Hematopoietic multipotent progenitor cell (in vitro differentiated cells): ENCODE data around the gene FBXW8. TPM values are rescaled to one million over a fixed set of nuclear protein-coding genes. Genes with fewer than 3 reads are reported as not detected.
A peak's percentile ranks its signal among the peaks of the same experiment; 100 is the strongest.

ENCODE experiments used
- DNase-seq, 3 donors: peaks; one replicate each; pipeline ENCODE4 v3.0.0-alpha.2; 2011 to 2015; ENCODE audit warnings: low read depth in 2 of 3, low spot score in 2 of 3
- total RNA-seq: library from RNA; depleted of rRNA; stranded (reverse); fragments of >200 nt; gene quantifications from one replicate; pipeline ENCODE4 v1.2.3, GENCODE V29; 2012

Gene FBXW8
- total RNA-seq, 1 donor, result 18.9 TPM

GRCh38 chr12:116885491-116885890 lies 25.3 kb upstream of the FBXW8 start:
- peak in 2 of 3 donors; percentile 65 to 83 for DNase-seq

DNA sequence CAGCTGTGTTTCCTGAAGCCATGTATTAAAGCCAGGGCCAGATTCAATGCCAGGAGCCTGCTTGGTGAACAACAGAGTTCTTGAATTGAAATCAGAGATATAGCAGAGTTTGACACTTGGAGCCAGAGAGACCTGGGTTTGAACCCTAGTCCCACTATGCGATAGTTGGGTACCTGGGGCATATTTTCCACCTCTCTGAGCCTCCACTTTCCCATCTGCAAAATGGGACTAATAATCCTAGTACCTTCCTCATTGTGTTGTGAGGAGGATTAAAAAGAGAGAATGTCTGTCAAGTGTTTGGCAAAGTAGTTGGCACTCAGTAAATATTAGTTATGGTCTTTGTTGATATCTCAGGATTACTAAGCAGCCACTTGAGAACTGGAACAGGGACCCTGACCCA lies 23.5 kb upstream of the FBXW8 start:
- no peak for DNase-seq

- no peak for DNase-seq
Observed at GRCh38 chr12:116887897-116888296, 22.9 kb upstream of the FBXW8 start.

DNA sequence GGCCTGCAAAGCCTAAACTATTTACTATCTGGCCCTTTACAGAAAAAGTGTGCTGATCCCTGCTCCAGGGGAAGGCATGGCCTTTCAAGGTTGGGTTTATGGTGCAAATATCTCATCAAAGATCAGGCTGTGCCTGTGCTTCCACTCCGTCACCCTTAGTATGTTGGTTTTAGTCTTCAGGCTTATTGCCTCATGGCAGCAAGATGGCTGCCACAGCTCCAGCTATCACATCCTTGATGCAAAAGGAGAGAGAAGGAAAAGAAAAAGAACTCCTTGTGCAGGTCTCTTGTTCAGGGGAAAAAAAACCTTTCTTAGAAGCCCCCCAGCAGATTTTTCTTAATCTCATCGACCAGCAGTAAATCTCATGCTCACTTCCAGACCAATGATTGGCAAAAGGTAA lies 20.4 kb upstream of the FBXW8 start:
- DNase-seq, result no peak

GRCh38 chr12:116891019-116891418 lies 19.7 kb upstream of the FBXW8 start:
- no peak for DNase-seq

DNA sequence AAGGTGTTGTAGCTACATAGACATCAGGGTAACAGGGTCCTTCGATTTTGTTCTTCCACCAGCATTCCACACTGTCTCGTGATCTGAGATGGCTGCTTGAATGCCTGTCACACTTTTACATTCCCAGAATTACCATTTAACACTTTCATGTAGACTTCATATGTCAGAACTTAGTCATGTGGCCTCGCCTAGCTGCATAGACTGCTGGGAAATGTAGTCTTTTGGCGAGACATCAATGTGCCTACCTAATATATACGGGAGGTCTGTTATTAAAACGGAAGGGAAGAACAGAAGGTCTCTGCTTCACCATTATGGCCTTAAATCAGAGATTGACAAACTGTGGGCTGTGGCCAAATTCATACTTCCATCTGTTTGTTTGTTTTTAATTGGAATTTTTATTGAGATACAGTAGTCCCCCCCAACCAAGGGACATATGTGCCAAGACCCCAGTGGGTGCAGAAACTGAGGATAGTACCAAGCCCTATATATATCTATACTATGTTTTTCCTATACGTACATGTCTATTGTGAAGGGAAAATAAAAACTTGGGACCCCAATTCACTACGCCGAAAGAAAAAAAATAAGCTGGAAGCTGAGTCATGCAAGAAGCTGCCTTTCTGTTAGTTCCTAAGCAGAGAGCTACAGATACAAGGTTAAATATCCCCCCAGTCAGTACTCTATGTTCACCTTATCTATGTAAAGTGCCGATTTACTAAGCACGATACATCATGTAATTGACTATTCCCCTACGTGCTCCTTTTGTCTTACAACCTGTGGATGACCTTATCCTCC lies 18.2 kb upstream of the FBXW8 start:
- no peak for DNase-seq

- no peak for DNase-seq
Observed at GRCh38 chr12:116894913-116895312, 15.8 kb upstream of the FBXW8 start.

GRCh38 chr12:116896411-116896924 lies 14.3 kb upstream of the FBXW8 start:
- no peak for DNase-seq

DNA sequence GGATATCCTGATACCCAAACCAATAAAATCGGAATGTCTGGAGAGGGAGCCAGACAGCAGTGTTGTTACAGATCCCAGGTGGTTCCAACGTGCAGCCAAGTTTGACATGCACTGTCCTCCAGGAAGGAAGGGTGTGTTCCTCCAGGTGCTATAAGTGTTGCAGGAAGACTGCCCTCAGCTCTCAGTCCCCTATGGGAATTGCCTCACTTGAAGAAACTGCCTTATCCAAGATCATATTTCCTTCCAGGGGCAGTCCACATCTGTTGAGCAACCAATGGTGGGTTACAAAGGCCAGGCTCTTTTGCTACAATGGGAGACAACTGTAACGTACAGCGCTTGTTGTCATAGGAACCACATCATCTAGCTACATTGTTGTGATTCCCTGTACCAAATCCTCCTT lies 13.3 kb upstream of the FBXW8 start:
- DNase-seq, result no peak

GRCh38 chr12:116898669-116899068 lies 12.1 kb upstream of the FBXW8 start:
- no peak for DNase-seq

GRCh38 chr12:116901612-116902011 lies 9.1 kb upstream of the FBXW8 start:
- DNase-seq, result no peak

DNA sequence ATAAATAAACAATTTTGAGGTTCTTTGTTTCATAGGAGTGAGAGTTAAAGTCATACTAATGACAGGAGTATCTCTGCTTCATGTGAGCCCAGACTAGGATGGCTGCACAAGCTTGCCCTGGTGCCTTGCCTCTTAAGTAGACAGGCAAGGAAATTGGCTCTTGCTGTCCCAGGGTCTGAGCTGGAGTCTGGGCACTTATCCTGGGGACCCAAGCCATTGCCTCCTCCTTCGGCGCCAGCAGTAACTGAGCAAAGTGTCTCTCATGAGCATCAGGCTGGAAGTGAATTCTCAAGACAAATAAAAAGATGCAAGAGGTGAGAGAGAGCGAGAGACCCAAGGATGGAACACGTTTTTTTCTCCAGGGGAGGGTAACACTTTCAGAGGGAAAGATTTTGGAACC lies 6.9 kb upstream of the FBXW8 start:
- no peak for DNase-seq

DNA sequence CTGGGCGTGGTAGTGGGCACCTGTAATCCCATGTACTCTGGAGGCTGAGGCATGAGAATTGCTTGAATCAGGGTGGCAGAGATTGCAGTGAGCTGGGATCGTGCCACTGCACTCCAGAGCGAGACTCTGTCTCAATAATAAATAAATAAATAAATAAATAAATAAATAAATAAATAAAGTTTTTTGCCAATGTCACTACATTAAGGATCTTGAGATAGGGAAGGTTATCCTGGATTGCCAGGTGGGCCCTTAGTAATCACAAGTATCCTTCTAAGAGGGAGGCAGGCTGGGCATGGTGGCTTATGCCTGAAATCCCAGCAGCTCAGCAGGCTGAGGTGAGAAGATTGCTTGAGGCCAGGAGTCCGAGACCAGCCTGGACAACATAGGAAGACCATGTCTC lies 4.5 kb upstream of the FBXW8 start:
- no peak for DNase-seq

- DNase-seq, result no peak
Observed at GRCh38 chr12:116910280-116910644, 488 bp upstream of the FBXW8 start.

GRCh38 chr12:116915326-116915725 lies 4.6 kb downstream of the FBXW8 start:
- DNase-seq, result no peak

GRCh38 chr12:116916122-116916521 lies 5.4 kb downstream of the FBXW8 start:
- no peak for DNase-seq

GRCh38 chr12:116916714-116917114 lies 6.0 kb downstream of the FBXW8 start:
- peak in 2 of 3 donors; percentile 40 to 79 for DNase-seq

DNA sequence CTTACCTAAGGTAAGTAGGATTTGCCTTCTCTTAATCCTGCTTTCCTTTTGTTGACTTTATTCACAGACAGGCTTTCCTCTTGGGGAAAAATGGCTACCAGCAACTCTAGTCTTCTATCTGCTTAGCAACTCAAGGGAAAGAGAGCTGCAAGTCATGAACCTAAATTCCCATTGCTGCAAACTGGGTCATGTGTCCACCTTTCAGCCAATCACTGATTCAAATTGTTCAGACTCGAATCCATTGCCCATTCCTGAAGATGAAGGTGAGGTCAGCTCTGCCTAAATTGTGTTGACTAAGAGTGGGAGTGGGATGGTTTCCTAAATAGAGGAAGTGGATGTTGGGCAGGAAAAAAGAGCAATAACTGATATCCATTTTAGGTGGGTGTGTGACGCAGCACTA lies 7.7 kb downstream of the FBXW8 start:
- no peak for DNase-seq

DNA sequence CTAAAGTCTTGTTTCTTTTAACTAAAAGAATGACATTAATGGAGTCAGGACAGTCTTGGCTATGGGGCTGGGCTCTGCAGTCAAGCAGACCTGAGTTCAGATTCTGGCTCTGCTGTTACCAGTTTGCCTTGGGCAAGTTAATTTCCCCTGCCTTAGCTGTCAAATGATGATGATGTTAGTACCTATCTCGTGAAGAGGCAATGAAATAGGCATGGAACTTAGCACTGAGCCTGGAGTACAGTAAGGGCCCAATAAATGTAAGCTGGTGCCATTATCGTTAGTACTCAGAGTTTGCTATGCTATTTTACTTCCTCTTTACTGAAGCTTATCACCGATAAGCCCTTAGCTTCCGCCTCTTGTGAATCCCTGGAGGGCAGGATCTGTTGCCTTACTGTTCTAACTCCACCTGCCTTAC lies 8.5 kb downstream of the FBXW8 start:
- peak in 2 of 3 donors; percentile 26 to 67 for DNase-seq

GRCh38 chr12:116919706-116920485 lies 9.1 kb downstream of the FBXW8 start:
- DNase-seq, result no peak

DNA sequence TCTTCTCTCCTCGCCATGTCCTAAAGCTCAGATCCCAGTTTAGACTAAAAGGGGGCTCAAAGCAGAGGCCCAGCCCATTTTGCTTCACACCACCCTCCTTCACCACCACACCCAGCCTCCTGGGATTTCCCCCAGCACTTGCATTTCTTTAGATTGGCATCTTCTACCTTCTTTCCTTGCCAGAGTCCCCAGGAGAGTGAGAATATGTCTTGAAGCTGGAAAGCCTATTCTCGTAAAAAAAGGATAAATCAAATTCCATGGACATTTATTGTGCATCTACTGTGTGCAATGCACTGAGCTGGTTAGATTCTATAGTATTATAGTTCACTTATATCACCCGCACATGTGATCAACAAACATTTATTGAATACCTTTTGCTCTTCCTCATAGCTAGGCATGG lies 10.2 kb downstream of the FBXW8 start:
- DNase-seq, result no peak
